ENCODE measurements around the gene SH3PXD2A.

The SH3PXD2A gene

GRCh38 chr10:103859161-103860086 is 4.0 kb upstream of the SH3PXD2A start:
- peak; percentile 73 for TF ChIP-seq CTCF (IDR thresholded peaks at IDR 0.05)

- no peak for TF ChIP-seq CTCF (IDR thresholded peaks at IDR 0.05)
Observed at GRCh38 chr10:103858360-103858759, 3.0 kb upstream of the SH3PXD2A start.

GRCh38 chr10:103856797-103857170 is 1.4 kb upstream of the SH3PXD2A start:
- TF ChIP-seq CTCF (IDR thresholded peaks at IDR 0.05), result no peak

GRCh38 chr10:103855852-103856796 is 748 bp upstream of the SH3PXD2A start:
- no peak for TF ChIP-seq CTCF (IDR thresholded peaks at IDR 0.05)

- TF ChIP-seq CTCF (IDR thresholded peaks at IDR 0.05), result peak; percentile 21; the same call in 1 of the 2 replicates
Observed at GRCh38 chr10:103854686-103855391, 537 bp downstream of the SH3PXD2A start.

GRCh38 chr10:103854265-103854685 is 1.1 kb downstream of the SH3PXD2A start:
- no peak for TF ChIP-seq CTCF (IDR thresholded peaks at IDR 0.05)
